Epithelial cell of proximal tubule (primary cell): ENCODE measurements around the gene RIC8A. TPM values are rescaled to one million over a fixed set of nuclear protein-coding genes. Genes with fewer than 3 reads are reported as not detected.

Source experiments
- DNase-seq: peaks from one replicate; pipeline ENCODE4 v3.0.0-alpha.2; 2011; ENCODE audit warnings: low read depth
- H3K4me3 ChIP-seq: 2 replicates; pipeline ENCODE4 v1.5.1; 2011; ENCODE audit warnings: low read depth, mild to moderate bottlenecking, low read length
- CTCF ChIP-seq: conservative IDR thresholded peaks from 2 replicates; pipeline ENCODE4 v1.5.1; 2012; ENCODE audit warnings: low read depth, mild to moderate bottlenecking, low read length
- total RNA-seq: library from RNA; depleted of rRNA; stranded (reverse); fragments of >200 nt; gene quantifications from 2 replicates; pipeline ENCODE4 v1.2.3, GENCODE V29; 2015

RIC8A gene
- total RNA-seq, 1 donor from 2014 or later, result 116 TPM

- no peak for TF ChIP-seq CTCF
- DNase-seq, result no peak
- H3K4me3 ChIP-seq, result peak overlapping the region; percentile 99
These were observed 1.5 kb upstream of the RIC8A start for GRCh38 chr11:206002-206384.

- peak overlapping the region; percentile 99 for H3K4me3 ChIP-seq
- no peak for TF ChIP-seq CTCF
- DNase-seq, result no peak
These were observed 841 bp upstream of the RIC8A start for GRCh38 chr11:206526-207207.

- no peak for DNase-seq
- H3K4me3 ChIP-seq, result peak overlapping the region; percentile 99
- no peak for TF ChIP-seq CTCF
These were observed 314 bp downstream of the RIC8A start for GRCh38 chr11:207863-208180.

GRCh38 chr11:208181-208916 is 841 bp downstream of the RIC8A start:
- TF ChIP-seq CTCF, result no peak
- peak overlapping the region; percentile 99 for H3K4me3 ChIP-seq
- DNase-seq, result no peak

GRCh38 chr11:208917-209260 is 1.4 kb downstream of the RIC8A start:
- DNase-seq, result no peak
- no peak for TF ChIP-seq CTCF
- peak overlapping the region; percentile 99 for H3K4me3 ChIP-seq

- no peak for DNase-seq
- no peak for TF ChIP-seq CTCF
- H3K4me3 ChIP-seq, result peak overlapping the region; percentile 99
These were observed 2.0 kb downstream of the RIC8A start for GRCh38 chr11:209275-210121.
